GM23248 (cell line): ENCODE measurements around the gene BPIFB2. TPM values are rescaled to one million over a fixed set of nuclear protein-coding genes. Genes with fewer than 3 reads are reported as not detected.

ENCODE experiments used
- DNase-seq: peaks from one replicate; pipeline ENCODE4 v3.0.0-alpha.2; 2015
- H2AFZ ChIP-seq: fragments of 200-600 bp; sonication (generic); 2 replicates; pipeline ENCODE4 v1.6.1; 2016; ENCODE audit warnings: antibody characterized with exemption
- H3F3A ChIP-seq: fragments of 200-600 bp; sonication (generic); 2 replicates; pipeline ENCODE4 v1.6.1; 2016; ENCODE audit warnings: mild to moderate bottlenecking, antibody characterized with exemption, mixed run types; ENCODE audit not compliant: insufficient read depth
- H3K27ac ChIP-seq: fragments of 200-600 bp; sonication (generic); 2 replicates; pipeline ENCODE4 v1.5.1; 2016; ENCODE audit warnings: mild to moderate bottlenecking
- H3K27me3 ChIP-seq: fragments of 200-600 bp; sonication (generic); replicated peaks from 2 replicates; pipeline ENCODE4 v1.6.1; 2016; ENCODE audit warnings: mild to moderate bottlenecking; ENCODE audit not compliant: insufficient read depth
- H3K36me3 ChIP-seq: fragments of 200-600 bp; sonication (generic); 2 replicates; pipeline ENCODE4 v1.6.1; 2016; ENCODE audit warnings: low read depth, mild to moderate bottlenecking
- H3K4me1 ChIP-seq: fragments of 200-600 bp; sonication (generic); 2 replicates; pipeline ENCODE4 v1.6.1; 2016; ENCODE audit warnings: mild to moderate bottlenecking; ENCODE audit not compliant: insufficient read depth
- H3K4me2 ChIP-seq: fragments of 200-600 bp; sonication (generic); one replicate; pipeline ENCODE4 v1.6.1; 2016; ENCODE audit warnings: mild to moderate bottlenecking; ENCODE audit not compliant: unreplicated experiment
- H3K4me3 ChIP-seq: fragments of 200-600 bp; sonication (generic); 2 replicates; pipeline ENCODE4 v1.5.1; 2016; ENCODE audit warnings: mild to moderate bottlenecking
- H3K79me2 ChIP-seq: fragments of 200-600 bp; sonication (generic); 2 replicates; pipeline ENCODE4 v1.6.1; 2016; ENCODE audit warnings: mild to moderate bottlenecking; ENCODE audit not compliant: insufficient read depth
- H3K9ac ChIP-seq: fragments of 200-600 bp; sonication (generic); 2 replicates; pipeline ENCODE4 v1.6.1; 2016; ENCODE audit warnings: mild to moderate bottlenecking
- H3K9me2 ChIP-seq: fragments of 200-600 bp; sonication (generic); 2 replicates; pipeline ENCODE4 v1.6.1; 2016; ENCODE audit warnings: mixed run types, mild to moderate bottlenecking, moderate library complexity; ENCODE audit not compliant: insufficient read depth
- H3K9me3 ChIP-seq: fragments of 200-600 bp; sonication (generic); one replicate; pipeline ENCODE4 v1.6.1; 2017; ENCODE audit warnings: low read depth
- H4K20me1 ChIP-seq: fragments of 200-600 bp; sonication (generic); 2 replicates; pipeline ENCODE4 v1.6.0; 2016; ENCODE audit not compliant: insufficient read depth
- EZH2 ChIP-seq: fragments of 200-600 bp; sonication (generic); IDR thresholded peaks from 2 replicates; pipeline ENCODE4 v1.6.1; 2018; ENCODE audit warnings: antibody characterized with exemption, mild to moderate bottlenecking; ENCODE audit not compliant: insufficient read depth, poor library complexity, severe bottlenecking
- EZH2phosphoT487 ChIP-seq: fragments of 200-600 bp; sonication (generic); IDR thresholded peaks from 2 replicates; pipeline ENCODE4 v1.6.1; 2018; ENCODE audit warnings: antibody characterized with exemption, moderate library complexity, mild to moderate bottlenecking, low read depth; ENCODE audit not compliant: insufficient read depth
- WGBS, 2 experiments: methylation state at CpG; one replicate each; pipeline ENCODE4 v1.1.6; 2015 to 2017; ENCODE audit warnings: low lambda C conversion rate in 2 of 2, low coverage in 1 of 2; ENCODE audit errors: missing lambda C conversion rate in 2 of 2; 5-methylcytosine and 5-hydroxymethylcytosine counted together
- in situ Hi-C: fragments of 300-500 bp; cut with MboI; formaldehyde crosslinking; loops from 2 replicates; pipeline ENCODE4 v1.15.0; 2020
- polyA plus RNA-seq: library from polyadenylated mRNA; unstranded; fragments of >200 nt; fragmentation: Nextera tagmentation; extraction: Ambion mirVana; gene quantifications from 2 replicates; pipeline ENCODE4 v1.2.1, GENCODE V29; 2016
- total RNA-seq: library from RNA; depleted of rRNA; stranded (reverse); fragments of >200 nt; shearing (Covaris generic); gene quantifications from 2 replicates; pipeline ENCODE4 v1.2.3, GENCODE V29; 2014

The BPIFB2 gene
- total and polyA plus RNA-seq, 2 experiments from 2014 or later, result not detected

GRCh38 chr20:33068251-33068939, 60.9 kb downstream of the BPIFB2 start:
- Histone ChIP-seq H4K20me1 (no peaks in the 10 kb centered on the region), H3K27ac (no peak overlapping the region), H3K9me3 (no peaks in the 10 kb centered on the region), H3K9me2 (no peaks in the 10 kb centered on the region), H2AFZ (no peak overlapping the region), H3K79me2 (no peaks in the 10 kb centered on the region), H3F3A (no peaks in the 10 kb centered on the region), H3K4me2 (no peak overlapping the region), H3K4me3 (no peak overlapping the region), H3K36me3 (no peaks in the 10 kb centered on the region), H3K9ac (no peak overlapping the region), H3K4me1 (no peaks in the 10 kb centered on the region), H3K27me3 (peaks cover 53% of the 10 kb centered on the region)
- no peak for DNase-seq
- in situ Hi-C loops, result no loop called here
- WGBS, 2 experiments, result 33 to 39% methylated on average over 12 of the region's 12 CpGs
- TF ChIP-seq EZH2phosphoT487, result no peak
- no peak for TF ChIP-seq EZH2

DNA sequence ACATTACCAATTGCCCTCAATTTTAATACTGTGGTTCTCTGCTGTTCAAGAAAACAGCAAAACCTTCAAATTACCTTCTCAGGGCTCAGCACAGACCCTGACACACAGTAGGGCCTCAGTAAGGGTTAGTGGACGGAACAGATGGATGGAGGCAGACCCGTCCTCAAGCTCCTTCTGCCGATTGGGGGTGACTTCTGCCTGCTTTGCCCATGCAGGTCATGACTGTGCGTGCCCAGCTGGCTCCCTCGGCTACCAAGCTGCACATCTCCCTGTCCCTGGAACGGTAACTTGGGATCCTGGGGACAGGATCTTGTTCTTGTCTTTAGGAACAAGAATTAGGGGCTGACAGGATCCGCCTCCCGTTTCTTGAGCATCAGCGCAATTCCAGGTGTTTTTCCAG, 62.2 kb downstream of the BPIFB2 start:
- Histone ChIP-seq H3K4me2 (no peak overlapping the region), H3K4me1 (no peaks in the 10 kb centered on the region), H3K9me3 (no peaks in the 10 kb centered on the region), H4K20me1 (no peaks in the 10 kb centered on the region), H3K9ac (no peak overlapping the region), H2AFZ (no peak overlapping the region), H3K36me3 (no peaks in the 10 kb centered on the region), H3F3A (no peaks in the 10 kb centered on the region), H3K4me3 (no peak overlapping the region), H3K27ac (no peak overlapping the region), H3K79me2 (no peaks in the 10 kb centered on the region), H3K9me2 (no peaks in the 10 kb centered on the region), H3K27me3 (peaks cover 64% of the 10 kb centered on the region)
- WGBS, 2 experiments, result 30 to 33% methylated on average over 9 of the region's 9 CpGs
- in situ Hi-C loops, result no loop called here
- no peak for TF ChIP-seq EZH2
- no peak for TF ChIP-seq EZH2phosphoT487
- DNase-seq, result no peak

DNA sequence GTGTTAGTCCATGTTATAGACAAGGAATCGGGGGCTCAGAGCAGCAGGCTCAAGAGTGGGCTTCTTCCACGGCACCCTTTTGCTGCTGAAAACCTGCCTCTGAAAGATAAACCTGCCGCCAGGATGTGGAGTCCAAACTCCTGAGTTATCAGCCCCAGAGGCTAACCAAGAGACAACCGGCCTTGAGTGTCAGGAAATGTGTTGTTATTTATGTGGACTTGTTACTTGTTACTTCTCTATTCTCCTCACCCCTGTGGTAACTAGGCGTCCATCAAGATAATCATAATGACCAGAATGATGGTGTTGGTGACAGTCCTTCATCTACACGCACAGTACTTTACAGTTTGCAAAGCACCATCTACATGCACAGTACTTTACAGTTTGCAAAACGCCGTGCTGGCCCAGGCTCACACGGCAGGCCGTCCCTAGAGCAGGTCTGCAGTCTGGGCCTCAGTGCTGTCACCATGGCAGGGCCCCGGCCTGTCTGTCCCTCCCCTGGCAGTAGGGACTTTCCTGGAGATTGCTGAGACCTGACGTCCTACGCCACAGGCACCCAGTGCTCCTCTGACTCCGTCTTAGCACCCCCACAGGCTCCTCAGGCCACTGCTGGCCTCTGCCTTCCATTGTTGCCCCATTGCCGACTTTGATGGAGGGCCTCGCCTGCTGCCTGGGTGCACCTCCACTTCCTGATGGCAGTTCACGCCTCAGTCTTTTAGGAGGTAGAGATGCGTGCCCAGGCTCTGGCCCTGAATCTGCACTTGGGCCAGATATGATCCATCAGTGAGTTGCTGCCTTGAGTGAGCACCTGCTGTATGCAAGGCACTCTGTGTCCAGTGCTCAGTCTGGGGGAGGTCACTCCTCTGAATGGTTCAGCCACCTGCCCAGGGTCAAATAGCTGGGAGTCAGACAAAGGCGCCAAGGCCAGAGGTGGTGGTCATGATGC, 62.9 kb downstream of the BPIFB2 start:
- Histone ChIP-seq H3K4me2 (no peak overlapping the region), H4K20me1 (no peaks in the 10 kb centered on the region), H3K36me3 (no peaks in the 10 kb centered on the region), H3K9ac (no peak overlapping the region), H3F3A (no peaks in the 10 kb centered on the region), H3K9me2 (no peaks in the 10 kb centered on the region), H3K9me3 (no peaks in the 10 kb centered on the region), H3K4me3 (no peak overlapping the region), H3K79me2 (no peaks in the 10 kb centered on the region), H3K27me3 (peaks cover 65% of the 10 kb centered on the region), H3K4me1 (no peaks in the 10 kb centered on the region), H2AFZ (no peak overlapping the region), H3K27ac (no peak overlapping the region)
- in situ Hi-C loops, result no loop called here
- WGBS, 2 experiments, result 55 to 56% methylated on average over 19 of the region's 19 CpGs
- no peak for DNase-seq
- TF ChIP-seq EZH2, result no peak
- no peak for TF ChIP-seq EZH2phosphoT487

GRCh38 chr20:33071198-33071597, 63.7 kb downstream of the BPIFB2 start:
- H3K9me3 ChIP-seq, result no peaks in the 10 kb centered on the region
- no peak overlapping the region for H3K4me2 ChIP-seq
- H3F3A ChIP-seq, result no peaks in the 10 kb centered on the region
- WGBS, 2 experiments, result 51 to 60% methylated on average over 4 to 5 of the region's 5 CpGs
- no peak overlapping the region for H3K9ac ChIP-seq
- no peaks in the 10 kb centered on the region for H4K20me1 ChIP-seq
- no peaks in the 10 kb centered on the region for H3K79me2 ChIP-seq
- H3K36me3 ChIP-seq, result no peaks in the 10 kb centered on the region
- H2AFZ ChIP-seq, result no peak overlapping the region
- DNase-seq, result no peak
- H3K27ac ChIP-seq, result no peak overlapping the region
- TF ChIP-seq EZH2phosphoT487 (no peak), EZH2 (no peak)
- no peak overlapping the region for H3K4me3 ChIP-seq
- H3K4me1 ChIP-seq, result no peaks in the 10 kb centered on the region
- peaks cover 72% of the 10 kb centered on the region for H3K27me3 ChIP-seq
- in situ Hi-C loops, result no loop called here
- no peaks in the 10 kb centered on the region for H3K9me2 ChIP-seq
